ENCODE results near the gene CYB561A3.

Gene CYB561A3

GRCh38 chr11:61342207-61342803 is 19.4 kb downstream of the CYB561A3 start:
- H3K27me3 ChIP-seq: no peaks in the 10 kb centered on the region
- no peak overlapping the region for H3K4me3 ChIP-seq (ENCODE audit: low read depth in 1 of 2, low read length in 1 of 2)
- no peak overlapping the region for H3K27ac ChIP-seq
- H3K4me1 ChIP-seq (ENCODE audit: control insufficient read depth in 1 of 2, insufficient read depth in 1 of 2, low read depth in 1 of 2, low read length in 1 of 2): no peaks in the 10 kb centered on the region
- H3K36me3 ChIP-seq: peaks cover 62% of the 10 kb centered on the region
- H3K9me3 ChIP-seq: no peaks in the 10 kb centered on the region
- TF ChIP-seq CTCF (IDR thresholded peaks at IDR 0.05): no peak

GRCh38 chr11:61341706-61342105 is 20.0 kb downstream of the CYB561A3 start:
- no peak overlapping the region for H3K27ac ChIP-seq
- no peak for TF ChIP-seq CTCF (IDR thresholded peaks at IDR 0.05)

GRCh38 chr11:61340979-61341378 is 20.7 kb downstream of the CYB561A3 start:
- Histone ChIP-seq H3K27me3 (no peaks in the 10 kb centered on the region), H3K36me3 (peaks cover 49% of the 10 kb centered on the region), H3K9me3 (no peaks in the 10 kb centered on the region), H3K4me3 (ENCODE audit: low read depth in 1 of 2, low read length in 1 of 2) (no peak overlapping the region), H3K27ac (no peak overlapping the region), H3K4me1 (ENCODE audit: control insufficient read depth in 1 of 2, insufficient read depth in 1 of 2, low read depth in 1 of 2, low read length in 1 of 2) (peaks cover 3 to 4% of the 10 kb centered on the region in 2 experiments)
- no peak for TF ChIP-seq CTCF (IDR thresholded peaks at IDR 0.05)

More at GRCh38 chr11:61341706-61342105, 20.0 kb downstream of the CYB561A3 start:
- H3K4me3 ChIP-seq (ENCODE audit: low read depth in 1 of 2, low read length in 1 of 2): no peak overlapping the region
- H3K4me1 ChIP-seq (ENCODE audit: control insufficient read depth in 1 of 2, insufficient read depth in 1 of 2, low read depth in 1 of 2, low read length in 1 of 2): no peaks in the 10 kb centered on the region
- no peaks in the 10 kb centered on the region for H3K9me3 ChIP-seq
- peaks cover 57% of the 10 kb centered on the region for H3K36me3 ChIP-seq
- H3K27me3 ChIP-seq: no peaks in the 10 kb centered on the region

GRCh38 chr11:61339490-61339878 is 22.2 kb downstream of the CYB561A3 start:
- H3K27ac ChIP-seq: no peak overlapping the region
- no peak overlapping the region for H3K4me3 ChIP-seq (ENCODE audit: low read depth in 1 of 2, low read length in 1 of 2)
- no peaks in the 10 kb centered on the region for H3K27me3 ChIP-seq
- no peaks in the 10 kb centered on the region for H3K9me3 ChIP-seq
- H3K36me3 ChIP-seq: peaks cover 35% of the 10 kb centered on the region
- H3K4me1 ChIP-seq (ENCODE audit: control insufficient read depth in 1 of 2, insufficient read depth in 1 of 2, low read depth in 1 of 2, low read length in 1 of 2): peaks cover 5 to 7% of the 10 kb centered on the region in 2 experiments
- TF ChIP-seq CTCF (IDR thresholded peaks at IDR 0.05): no peak

- Histone ChIP-seq H3K9me3 (no peaks in the 10 kb centered on the region), H3K4me3 (ENCODE audit: low read depth in 1 of 2, low read length in 1 of 2) (no peak overlapping the region), H3K36me3 (peaks cover 34% of the 10 kb centered on the region), H3K27me3 (no peaks in the 10 kb centered on the region), H3K27ac (no peak overlapping the region), H3K4me1 (ENCODE audit: control insufficient read depth in 1 of 2, insufficient read depth in 1 of 2, low read depth in 1 of 2, low read length in 1 of 2) (peaks cover 5 to 7% of the 10 kb centered on the region in 2 experiments)
- TF ChIP-seq CTCF (IDR thresholded peaks at IDR 0.05): no peak
These were observed 22.7 kb downstream of the CYB561A3 start for GRCh38 chr11:61338783-61339489.

All from neutrophil (primary cell).